Heart right ventricle (tissue), 16 donors: ENCODE measurements around the gene GRM2. TPM values are rescaled to one million over a fixed set of nuclear protein-coding genes. Genes with fewer than 3 reads are reported as not detected.

ENCODE experiments used
- ATAC-seq, 8 donors: fragments of 200-7000 bp; cut with Tn5 transposase; one replicate each; pipeline ENCODE4 v1.9.1; 2020; ENCODE audit warnings: mild to moderate bottlenecking in 8 of 8, moderate library complexity in 8 of 8, moderate number of reproducible peaks in 1 of 8
- DNase-seq, 2 donors: peaks; one replicate each; pipeline ENCODE4 v3.0.0-alpha.2; 2020
- H3K27ac ChIP-seq, 10 donors: fragments of 200-600 bp; sonication (generic) in 2 of 10; one replicate each; pipeline versions ENCODE4 v1.5.0 to v1.8.0; 2020 to 2022; ENCODE audit warnings: mild to moderate bottlenecking in 3 of 10
- H3K27me3 ChIP-seq, 7 donors: fragments of 200-600 bp; one replicate each; pipeline ENCODE4 v1.8.0; 2021 to 2022; ENCODE audit warnings: mild to moderate bottlenecking in 2 of 7
- H3K36me3 ChIP-seq, 9 donors: fragments of 200-600 bp; sonication (generic) in 1 of 9; one replicate each; pipeline versions ENCODE4 v1.5.0 to v1.8.0; 2020 to 2022; ENCODE audit warnings: mild to moderate bottlenecking in 2 of 9
- H3K4me1 ChIP-seq, 9 donors: fragments of 200-600 bp; sonication (generic) in 1 of 9; one replicate each; pipeline versions ENCODE4 v1.5.0 to v1.8.0; 2020 to 2022; ENCODE audit warnings: mild to moderate bottlenecking in 4 of 9
- H3K4me3 ChIP-seq, 10 donors: fragments of 200-600 bp; sonication (generic) in 2 of 10; one replicate each; pipeline versions ENCODE4 v1.5.0 to v1.8.0; 2020 to 2022; ENCODE audit warnings: mild to moderate bottlenecking in 7 of 10, moderate library complexity in 2 of 10
- H3K9me3 ChIP-seq, 11 donors: fragments of 200-600 bp in 10 of 11; sonication (generic) in 2 of 11; one replicate each; pipeline versions ENCODE4 v1.5.0 to v1.8.0; 2013 to 2022; ENCODE audit warnings: mild to moderate bottlenecking in 2 of 11, control low read depth in 1 of 11, moderate library complexity in 1 of 11
- CTCF ChIP-seq, 9 donors: fragments of 200-600 bp; sonication (generic) in 2 of 9; IDR thresholded peaks; one replicate each; pipeline versions ENCODE4 v1.5.0 to v1.8.0; 2021 to 2022; ENCODE audit warnings: antibody characterized with exemption in 9 of 9, mild to moderate bottlenecking in 5 of 9, moderate library complexity in 1 of 9
- WGBS, 2 donors: extraction: QIAGEN DNeasy Blood & Tissue Kit; methylation state at CpG; one replicate each; pipeline ENCODE4 v1.1.7; 2013; ENCODE audit warnings: inconsistent platforms in 1 of 2; 5-methylcytosine and 5-hydroxymethylcytosine counted together
- intact Hi-C, 10 donors: fragments of 100-400 bp; cut with DNase I; formaldehyde crosslinking; loops; one replicate each; pipeline versions ENCODE4 v1.11.1 to v1.14.2; 2022
- polyA plus RNA-seq, 2 donors: library from polyadenylated mRNA; stranded (reverse); fragments of 200-250 nt; gene quantifications; one replicate each; pipeline ENCODE4 v1.2.3, GENCODE V29; 2013
- total RNA-seq, 10 donors: library from RNA; stranded (reverse); fragmentation: NEBNext Ultra II Directional in 3 of 10; extraction: Animal tissue kit (Norgen Biotek cat#: 25700) in 3 of 10; gene quantifications; one replicate each; pipeline versions ENCODE4 v1.2.1 to v1.2.4, GENCODE V29; 2021 to 2023
- donor health status: Arrhythmogenic right ventricular cardiomyopathy.
- donor health status: ischemic (EF 13 %, LVEDD 7.1; RV severe dilation, severe dysfunction).
- donor health status: healthy with polysubstance abuse.
- donor health status: DM: no; HTN: yes; CAD: no.
- donor health status: DM: no; HTN: no; CAD: no.
- donor health status: ischemic (EF 25% LVEDD 6.9; RV normal size, moderate dysfunction).
- donor health status: ischemic (EF 25% LVEDD 5.7; RV mildly dilated, moderate dysfunction).
- donor health status: healthy.
- donor health status: DM: yes; HTN: yes; CAD: no.
- donor health status: Ischemic cardiomyopathy.
- donor health status: ischemic (EF 35%, LVEDD 5.7; RV mildly dilated, moderate dysfunction).
- donor health status: nonischemic (EF 11% LVEDD 7.7; RV severe dilation, severe dysfunction).
- donor health status: DM: yes; HTN: yes; CAD: no.
- donor health status: PGD.
- donor health status: ischemic (EF 29% LVEDD 5.4; RV normal size, mild dysfunction).
- donor health status: nonischemic (EF 23%, LVEDD 6.1; RV moderate dilation, normal function).

Gene GRM2
- total and polyA plus RNA-seq, 12 donors: 0.04 to 0.66 (median 0.37) TPM; not detected in 1

- no peaks in the 10 kb centered on the region for H3K27me3 ChIP-seq
- peaks cover 0 to 84% (median 36%) of the 10 kb centered on the region in 9 donors for H3K36me3 ChIP-seq
- ATAC-seq: no peak
- no peaks in the 10 kb centered on the region for H3K9me3 ChIP-seq
- 96 to 98% methylated on average over 2 of the region's 2 CpGs for WGBS, 2 donors
- H3K4me3 ChIP-seq: no peak overlapping the region
- H3K27ac ChIP-seq: no peak overlapping the region
- DNase-seq: no peak
- H3K4me1 ChIP-seq: peaks cover 0 to 33% (median 3%) of the 10 kb centered on the region in 9 donors
- intact Hi-C loops: no loop called here
- no peak for TF ChIP-seq CTCF (IDR thresholded peaks at IDR 0.05)
These were observed 4.7 kb upstream of the GRM2 start for GRCh38 chr3:51702156-51702555.

- H3K4me3 ChIP-seq: no peak overlapping the region
- no peak for TF ChIP-seq CTCF (IDR thresholded peaks at IDR 0.05)
- no peaks in the 10 kb centered on the region for H3K9me3 ChIP-seq
- ATAC-seq (no peak), DNase-seq (no peak)
- peaks cover 0 to under 1% (median 0%) of the 10 kb centered on the region in 7 donors for H3K27me3 ChIP-seq
- 55 to 56% methylated on average over 6 of the region's 6 CpGs for WGBS, 2 donors
- peaks cover 0 to 33% (median 6%) of the 10 kb centered on the region in 9 donors for H3K4me1 ChIP-seq
- H3K36me3 ChIP-seq: peaks cover 0 to 73% (median 36%) of the 10 kb centered on the region in 9 donors
- intact Hi-C loops: no loop called here
- no peak overlapping the region for H3K27ac ChIP-seq
These were observed 3.7 kb upstream of the GRM2 start for GRCh38 chr3:51703068-51703760.

GRCh38 chr3:51703761-51704510, 2.9 kb upstream of the GRM2 start:
- no peak overlapping the region for H3K4me3 ChIP-seq
- H3K4me1 ChIP-seq: peaks cover 0 to 33% (median 6%) of the 10 kb centered on the region in 9 donors
- H3K9me3 ChIP-seq: no peaks in the 10 kb centered on the region
- H3K36me3 ChIP-seq: peaks cover 0 to 67% (median 35%) of the 10 kb centered on the region in 9 donors
- H3K27ac ChIP-seq: no peak overlapping the region
- no peak for TF ChIP-seq CTCF (IDR thresholded peaks at IDR 0.05)
- 71 to 74% methylated on average over 12 of the region's 12 CpGs for WGBS, 2 donors
- intact Hi-C loops: no loop called here
- no peak for DNase-seq
- peaks cover 0 to 3% (median 0%) of the 10 kb centered on the region in 7 donors for H3K27me3 ChIP-seq
- no peak for ATAC-seq

GRCh38 chr3:51704511-51704950, 2.3 kb upstream of the GRM2 start:
- TF ChIP-seq CTCF (IDR thresholded peaks at IDR 0.05): no peak
- intact Hi-C loops: no loop called here
- H3K36me3 ChIP-seq: peaks cover 0 to 61% (median 29%) of the 10 kb centered on the region in 9 donors
- no peak for DNase-seq
- H3K27me3 ChIP-seq: peaks cover 0 to 3% (median 0%) of the 10 kb centered on the region in 7 donors
- H3K9me3 ChIP-seq: no peaks in the 10 kb centered on the region
- H3K4me1 ChIP-seq: peaks cover 0 to 33% (median 6%) of the 10 kb centered on the region in 9 donors
- no peak overlapping the region for H3K4me3 ChIP-seq
- 92 to 95% methylated on average over 4 of the region's 4 CpGs for WGBS, 2 donors
- ATAC-seq: no peak
- no peak overlapping the region for H3K27ac ChIP-seq
